RWPE2 (cell line): ENCODE measurements around the gene PPP1R12C.

Experiments
- ATAC-seq: fragments of 200-7000 bp; cut with Tn5 transposase; 3 replicates; pipeline ENCODE4 v1.9.1; 2021; ENCODE audit warnings: low read depth
- DNase-seq: peaks from one replicate; pipeline ENCODE4 v3.0.0-alpha.2; 2020; ENCODE audit warnings: low spot score
- H3K27ac ChIP-seq: fragments of 450-650 bp; 2 replicates; pipeline ENCODE4 v1.5.1; 2017; ENCODE audit warnings: mild to moderate bottlenecking; ENCODE audit not compliant: poor library complexity, severe bottlenecking
- H3K27me3 ChIP-seq: fragments of 250-450 bp; sonication (Bioruptor Pico); 2 replicates; pipeline ENCODE4 v1.5.1; 2021; ENCODE audit warnings: mild to moderate bottlenecking, moderate library complexity; ENCODE audit not compliant: insufficient read depth, poor library complexity, severe bottlenecking
- H3K36me3 ChIP-seq: fragments of 250-450 bp; sonication (Bioruptor Pico); 2 replicates; pipeline ENCODE4 v1.5.1; 2020; ENCODE audit warnings: low read depth, mild to moderate bottlenecking, moderate library complexity
- H3K4me1 ChIP-seq: fragments of 250-450 bp; sonication (Bioruptor Pico); 2 replicates; pipeline ENCODE4 v1.5.1; 2021; ENCODE audit warnings: mild to moderate bottlenecking, moderate library complexity; ENCODE audit not compliant: insufficient read depth, poor library complexity, severe bottlenecking
- H3K4me3 ChIP-seq: fragments of 250-450 bp; sonication (Bioruptor Pico); 2 replicates; pipeline ENCODE4 v1.5.1; 2021; ENCODE audit warnings: mild to moderate bottlenecking, moderate library complexity; ENCODE audit not compliant: severe bottlenecking
- H3K9me3 ChIP-seq: fragments of 250-450 bp; sonication (Bioruptor Pico); 2 replicates; pipeline ENCODE4 v1.5.1; 2021; ENCODE audit warnings: mild to moderate bottlenecking, moderate library complexity; ENCODE audit not compliant: severe bottlenecking
- TF ChIP-seq, protein P1 (sequence below): fragments of 450-650 bp; IDR thresholded peaks from one replicate; pipeline ENCODE4 v1.5.1; 2017; ENCODE audit warnings: mild to moderate bottlenecking, moderate library complexity; ENCODE audit not compliant: poor library complexity, severe bottlenecking

PPP1R12C gene

DNA sequence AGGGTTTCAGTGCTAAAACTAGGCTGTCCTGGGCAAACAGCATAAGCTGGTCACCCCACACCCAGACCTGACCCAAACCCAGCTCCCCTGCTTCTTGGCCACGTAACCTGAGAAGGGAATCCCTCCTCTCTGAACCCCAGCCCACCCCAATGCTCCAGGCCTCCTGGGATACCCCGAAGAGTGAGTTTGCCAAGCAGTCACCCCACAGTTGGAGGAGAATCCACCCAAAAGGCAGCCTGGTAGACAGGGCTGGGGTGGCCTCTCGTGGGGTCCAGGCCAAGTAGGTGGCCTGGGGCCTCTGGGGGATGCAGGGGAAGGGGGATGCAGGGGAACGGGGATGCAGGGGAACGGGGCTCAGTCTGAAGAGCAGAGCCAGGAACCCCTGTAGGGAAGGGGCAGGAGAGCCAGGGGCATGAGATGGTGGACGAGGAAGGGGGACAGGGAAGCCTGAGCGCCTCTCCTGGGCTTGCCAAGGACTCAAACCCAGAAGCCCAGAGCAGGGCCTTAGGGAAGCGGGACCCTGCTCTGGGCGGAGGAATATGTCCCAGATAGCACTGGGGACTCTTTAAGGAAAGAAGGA lies 2.8 kb downstream of the PPP1R12C start:
- no peak for ATAC-seq
- Histone ChIP-seq H3K9me3 (no peaks in the 10 kb centered on the region), H3K27me3 (no peaks in the 10 kb centered on the region), H3K36me3 (no peaks in the 10 kb centered on the region), H3K4me3 (no peak overlapping the region), H3K4me1 (peaks cover 10% of the 10 kb centered on the region), H3K27ac (no peak overlapping the region)
- no peak for DNase-seq
- TF ChIP-seq, protein P1, sequence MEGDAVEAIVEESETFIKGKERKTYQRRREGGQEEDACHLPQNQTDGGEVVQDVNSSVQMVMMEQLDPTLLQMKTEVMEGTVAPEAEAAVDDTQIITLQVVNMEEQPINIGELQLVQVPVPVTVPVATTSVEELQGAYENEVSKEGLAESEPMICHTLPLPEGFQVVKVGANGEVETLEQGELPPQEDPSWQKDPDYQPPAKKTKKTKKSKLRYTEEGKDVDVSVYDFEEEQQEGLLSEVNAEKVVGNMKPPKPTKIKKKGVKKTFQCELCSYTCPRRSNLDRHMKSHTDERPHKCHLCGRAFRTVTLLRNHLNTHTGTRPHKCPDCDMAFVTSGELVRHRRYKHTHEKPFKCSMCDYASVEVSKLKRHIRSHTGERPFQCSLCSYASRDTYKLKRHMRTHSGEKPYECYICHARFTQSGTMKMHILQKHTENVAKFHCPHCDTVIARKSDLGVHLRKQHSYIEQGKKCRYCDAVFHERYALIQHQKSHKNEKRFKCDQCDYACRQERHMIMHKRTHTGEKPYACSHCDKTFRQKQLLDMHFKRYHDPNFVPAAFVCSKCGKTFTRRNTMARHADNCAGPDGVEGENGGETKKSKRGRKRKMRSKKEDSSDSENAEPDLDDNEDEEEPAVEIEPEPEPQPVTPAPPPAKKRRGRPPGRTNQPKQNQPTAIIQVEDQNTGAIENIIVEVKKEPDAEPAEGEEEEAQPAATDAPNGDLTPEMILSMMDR, result no peak

DNA sequence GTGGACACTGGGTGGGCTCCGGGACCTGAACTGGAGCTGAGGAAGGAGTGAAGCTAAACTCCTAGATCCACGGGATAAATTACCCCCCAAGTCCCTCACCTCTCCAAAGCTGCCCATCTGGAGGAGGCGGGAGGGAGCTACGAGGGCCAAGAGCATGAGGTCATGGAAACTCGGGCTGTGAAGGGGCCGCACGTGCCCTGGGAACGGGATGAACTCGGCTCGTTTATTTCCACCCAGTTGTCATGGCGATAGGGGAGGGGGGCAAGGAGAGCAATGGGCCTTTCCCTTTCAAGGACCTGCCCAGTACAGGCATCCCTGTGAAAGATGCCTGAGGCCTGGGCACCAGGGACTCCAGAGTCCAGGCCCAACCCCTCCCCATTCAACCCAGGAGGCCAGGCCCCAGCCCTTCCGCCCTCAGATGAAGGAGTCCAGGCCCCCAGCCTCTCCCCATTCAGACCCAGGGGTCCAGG lies 3.8 kb downstream of the PPP1R12C start:
- ATAC-seq (no peak), DNase-seq (no peak)
- no peaks in the 10 kb centered on the region for H3K27me3 ChIP-seq
- H3K9me3 ChIP-seq, result no peaks in the 10 kb centered on the region
- no peak overlapping the region for H3K4me3 ChIP-seq
- peaks cover 10% of the 10 kb centered on the region for H3K4me1 ChIP-seq
- H3K36me3 ChIP-seq, result no peaks in the 10 kb centered on the region
- TF ChIP-seq, protein P1, result no peak
- H3K27ac ChIP-seq, result no peak overlapping the region

DNA sequence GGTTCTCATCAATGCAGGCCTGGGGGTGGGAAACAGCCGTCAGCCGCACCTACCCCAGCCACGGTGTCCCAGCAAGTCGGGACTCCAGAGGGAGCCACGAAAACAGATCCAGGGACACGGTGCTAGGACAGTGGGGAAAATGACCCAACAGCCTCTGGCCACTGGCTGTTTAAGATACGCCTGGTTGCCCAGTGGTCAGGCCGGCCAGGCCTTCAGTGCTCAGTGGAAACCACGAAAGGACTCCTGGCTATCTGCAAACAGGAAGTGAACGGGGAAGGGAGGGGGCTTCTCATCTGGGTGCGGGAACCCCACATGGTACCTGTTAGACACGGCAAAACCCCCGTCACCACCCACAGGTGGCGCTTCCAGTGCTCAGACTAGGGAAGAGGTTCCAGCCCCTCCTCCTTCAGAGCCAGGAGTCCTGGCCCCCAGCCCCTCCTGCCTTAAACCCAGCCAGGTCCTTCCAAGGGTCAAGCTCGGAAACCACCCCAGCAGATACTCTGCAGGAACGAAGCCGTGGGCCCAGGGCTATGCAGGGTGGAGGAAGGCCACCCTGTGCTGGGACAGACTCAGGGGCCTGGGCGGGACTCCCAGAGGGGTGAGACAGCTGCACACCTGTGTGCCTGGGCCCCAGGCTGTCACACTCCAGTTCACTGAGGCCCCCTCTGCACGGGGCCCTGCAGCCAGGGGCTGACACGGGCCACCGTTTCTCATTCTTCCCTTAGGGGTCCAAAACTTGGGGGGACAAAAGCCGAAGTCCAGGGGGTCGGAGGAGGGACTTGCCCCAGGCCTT lies 4.5 kb downstream of the PPP1R12C start:
- peaks cover 6% of the 10 kb centered on the region for H3K4me1 ChIP-seq
- H3K4me3 ChIP-seq, result no peak overlapping the region
- no peak overlapping the region for H3K27ac ChIP-seq
- no peaks in the 10 kb centered on the region for H3K27me3 ChIP-seq
- TF ChIP-seq, protein P1, result no peak
- DNase-seq (no peak), ATAC-seq (no peak)
- no peaks in the 10 kb centered on the region for H3K9me3 ChIP-seq
- H3K36me3 ChIP-seq, result no peaks in the 10 kb centered on the region

DNA sequence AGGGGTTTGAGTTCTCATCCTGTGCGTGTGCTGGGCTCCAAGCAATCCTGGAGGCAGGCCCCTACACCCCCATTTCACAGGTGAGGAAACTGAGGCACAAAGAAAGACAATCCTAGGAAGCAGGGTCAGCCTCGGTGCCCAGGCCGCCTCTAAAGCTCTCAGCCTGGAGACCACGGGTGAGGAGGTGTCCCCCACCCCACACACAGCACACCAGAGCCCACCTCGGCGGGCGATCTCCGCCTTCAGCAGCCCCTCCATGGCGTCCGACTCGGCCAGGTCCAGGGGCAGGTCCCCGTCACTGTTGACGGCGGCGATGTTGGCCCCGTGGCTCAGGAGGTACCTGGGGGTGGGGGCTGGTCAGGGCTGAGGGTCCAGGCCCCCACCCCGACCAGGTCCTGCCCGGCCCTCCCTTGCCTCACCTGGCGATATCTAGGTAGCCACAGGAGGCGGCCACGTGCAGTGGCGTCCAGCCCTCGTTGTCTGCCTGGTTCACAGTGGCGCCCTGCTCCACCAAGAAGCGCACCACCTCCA lies 5.1 kb downstream of the PPP1R12C start:
- DNase-seq (no peak), ATAC-seq (no peak)
- Histone ChIP-seq H3K4me1 (peaks cover 6% of the 10 kb centered on the region), H3K9me3 (no peaks in the 10 kb centered on the region), H3K4me3 (no peak overlapping the region), H3K36me3 (no peaks in the 10 kb centered on the region), H3K27ac (no peak overlapping the region), H3K27me3 (no peaks in the 10 kb centered on the region)
- TF ChIP-seq, protein P1, result no peak
